Thoracic aorta (tissue), 2 donors: ENCODE results near the gene SLC46A3. TPM values are rescaled to one million over a fixed set of nuclear protein-coding genes. Genes with fewer than 3 reads are reported as not detected.

Source experiments
- ATAC-seq: fragments of 150-250 bp; one replicate; pipeline ENCODE4 v1.8.0; 2017; ENCODE audit warnings: low read depth; ENCODE audit not compliant: insufficient number of reproducible peaks, low FRiP score
- DNase-seq: peaks from one replicate; pipeline ENCODE4 v3.0.0-alpha.2; 2020; ENCODE audit warnings: low spot score
- H3K27ac ChIP-seq, 2 donors: fragments of 200-600 bp; sonication (generic); 1 replicate in 1 of 2; 2 replicates in 1 of 2; pipeline ENCODE4 v1.5.1; 2016; ENCODE audit warnings: mild to moderate bottlenecking in 2 of 2, moderate library complexity in 2 of 2
- H3K27me3 ChIP-seq: fragments of 200-600 bp; sonication (generic); replicated peaks from 2 replicates; pipeline ENCODE4 v1.6.0; 2016; ENCODE audit warnings: mild to moderate bottlenecking; ENCODE audit not compliant: insufficient read depth
- H3K36me3 ChIP-seq: fragments of 200-600 bp; sonication (generic); one replicate; pipeline ENCODE4 v1.5.1; 2016
- H3K4me1 ChIP-seq, 2 donors: fragments of 200-600 bp; sonication (generic); 1 replicate in 1 of 2; 2 replicates in 1 of 2; pipeline versions ENCODE4 v1.5.1 to v1.6.0; 2016; ENCODE audit warnings: low read depth in 2 of 2, mild to moderate bottlenecking in 1 of 2; ENCODE audit not compliant: control insufficient read depth in 1 of 2
- H3K4me3 ChIP-seq: fragments of 200-600 bp; sonication (generic); 2 replicates; pipeline ENCODE4 v1.5.1; 2016; ENCODE audit warnings: mild to moderate bottlenecking
- H3K9me3 ChIP-seq: fragments of 200-600 bp; sonication (generic); 2 replicates; pipeline ENCODE4 v1.5.1; 2016
- total RNA-seq, 2 donors: library from RNA; depleted of rRNA; stranded (reverse); fragments of >200 nt; gene quantifications; one replicate each; pipeline versions ENCODE4 v1.1.0 to v1.2.3, GENCODE V29; 2016
- TF ChIP-seq, protein P1 (sequence below): fragments of 200-600 bp; sonication (generic); IDR thresholded peaks from one replicate; pipeline ENCODE4 v1.5.1; 2019; ENCODE audit warnings: antibody characterized with exemption

Gene SLC46A3
- total RNA-seq, 2 donors from 2014 or later = 10.8 to 16.4 TPM

DNA sequence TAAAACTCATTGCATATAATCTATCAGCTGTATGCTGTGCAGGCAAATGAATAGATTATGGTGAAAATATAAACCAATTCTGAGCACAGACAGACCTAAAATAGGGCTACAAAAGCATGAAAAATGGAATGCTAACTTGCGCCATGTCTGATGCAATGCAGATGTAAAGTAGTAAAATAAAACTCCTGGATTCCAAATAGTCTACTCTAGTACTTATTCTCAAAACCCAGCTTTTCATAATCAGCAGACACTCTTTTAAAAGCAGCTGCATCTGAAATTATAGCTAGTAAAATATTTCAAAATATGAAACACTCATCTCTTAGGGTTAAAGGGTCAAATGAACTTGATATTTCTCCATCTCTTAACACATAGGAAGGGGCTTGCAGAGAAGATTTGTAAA lies 64.5 kb downstream of the SLC46A3 start:
- Histone ChIP-seq H3K27ac (no peak overlapping the region), H3K36me3 (no peaks in the 10 kb centered on the region), H3K9me3 (no peaks in the 10 kb centered on the region), H3K4me3 (no peak overlapping the region), H3K27me3 (no peaks in the 10 kb centered on the region), H3K4me1 (peaks cover 8 to 21% of the 10 kb centered on the region in 2 donors)
- TF ChIP-seq, protein P1, sequence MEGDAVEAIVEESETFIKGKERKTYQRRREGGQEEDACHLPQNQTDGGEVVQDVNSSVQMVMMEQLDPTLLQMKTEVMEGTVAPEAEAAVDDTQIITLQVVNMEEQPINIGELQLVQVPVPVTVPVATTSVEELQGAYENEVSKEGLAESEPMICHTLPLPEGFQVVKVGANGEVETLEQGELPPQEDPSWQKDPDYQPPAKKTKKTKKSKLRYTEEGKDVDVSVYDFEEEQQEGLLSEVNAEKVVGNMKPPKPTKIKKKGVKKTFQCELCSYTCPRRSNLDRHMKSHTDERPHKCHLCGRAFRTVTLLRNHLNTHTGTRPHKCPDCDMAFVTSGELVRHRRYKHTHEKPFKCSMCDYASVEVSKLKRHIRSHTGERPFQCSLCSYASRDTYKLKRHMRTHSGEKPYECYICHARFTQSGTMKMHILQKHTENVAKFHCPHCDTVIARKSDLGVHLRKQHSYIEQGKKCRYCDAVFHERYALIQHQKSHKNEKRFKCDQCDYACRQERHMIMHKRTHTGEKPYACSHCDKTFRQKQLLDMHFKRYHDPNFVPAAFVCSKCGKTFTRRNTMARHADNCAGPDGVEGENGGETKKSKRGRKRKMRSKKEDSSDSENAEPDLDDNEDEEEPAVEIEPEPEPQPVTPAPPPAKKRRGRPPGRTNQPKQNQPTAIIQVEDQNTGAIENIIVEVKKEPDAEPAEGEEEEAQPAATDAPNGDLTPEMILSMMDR = no peak
- ATAC-seq (no peak), DNase-seq (no peak)

- no peak for ATAC-seq
- Histone ChIP-seq H3K9me3 (no peaks in the 10 kb centered on the region), H3K36me3 (no peaks in the 10 kb centered on the region), H3K4me1 (peaks cover 8 to 21% of the 10 kb centered on the region in 2 donors), H3K4me3 (no peak overlapping the region), H3K27ac (no peak overlapping the region), H3K27me3 (no peaks in the 10 kb centered on the region)
- no peak for DNase-seq
- TF ChIP-seq, protein P1 = no peak
These were observed 65.7 kb downstream of the SLC46A3 start for GRCh38 chr13:28653111-28653510.

- no peak for ATAC-seq
- Histone ChIP-seq H3K4me3 (no peak overlapping the region), H3K27ac (no peak overlapping the region), H3K27me3 (no peaks in the 10 kb centered on the region), H3K9me3 (no peaks in the 10 kb centered on the region), H3K36me3 (no peaks in the 10 kb centered on the region), H3K4me1 (peaks cover 0 to 11% of the 10 kb centered on the region in 2 donors)
- TF ChIP-seq, protein P1 = no peak
- no peak for DNase-seq
These were observed 66.9 kb downstream of the SLC46A3 start for GRCh38 chr13:28651810-28652401.

DNA sequence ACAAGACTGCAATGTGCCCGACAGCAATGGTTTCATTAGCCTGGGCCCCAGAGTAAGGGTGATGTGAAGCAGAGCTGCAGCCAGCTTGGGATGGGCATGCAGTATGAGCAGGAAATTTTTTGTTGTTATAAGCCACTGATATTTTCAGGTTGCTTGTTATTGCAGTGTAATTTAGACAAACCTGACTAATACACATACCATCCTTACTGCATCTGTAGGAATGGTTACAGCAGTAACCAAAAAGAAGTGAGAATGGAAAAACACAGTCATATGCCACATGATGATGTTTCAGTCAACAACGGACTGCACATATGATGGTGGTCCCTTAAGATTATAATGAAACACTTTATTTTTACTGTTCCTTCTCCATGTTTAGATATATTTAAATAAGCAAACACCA lies 68.5 kb downstream of the SLC46A3 start:
- no peak overlapping the region for H3K4me3 ChIP-seq
- no peak overlapping the region for H3K27ac ChIP-seq
- no peaks in the 10 kb centered on the region for H3K4me1 ChIP-seq
- TF ChIP-seq, protein P1 = no peak
- no peaks in the 10 kb centered on the region for H3K9me3 ChIP-seq
- H3K27me3 ChIP-seq = no peaks in the 10 kb centered on the region
- no peak for ATAC-seq
- no peaks in the 10 kb centered on the region for H3K36me3 ChIP-seq
- no peak for DNase-seq

Other genes with a start within 250 kb of the SLC46A3 start
- gene FLT1, start 223.8 kb downstream of the SLC46A3 start, total RNA-seq = 10 to 100 TPM; 12.3 to 44.6 TPM
- 10 to 100 TPM; 45.1 to 49.7 TPM for gene POMP, start 59.8 kb downstream of the SLC46A3 start, total RNA-seq
- gene MTUS2, start 101.4 kb upstream of the SLC46A3 start, total RNA-seq = 10 to 100 TPM; 14.9 to 26.4 TPM